ENCODE data around the gene TAS1R3.

TAS1R3 gene

DNA sequence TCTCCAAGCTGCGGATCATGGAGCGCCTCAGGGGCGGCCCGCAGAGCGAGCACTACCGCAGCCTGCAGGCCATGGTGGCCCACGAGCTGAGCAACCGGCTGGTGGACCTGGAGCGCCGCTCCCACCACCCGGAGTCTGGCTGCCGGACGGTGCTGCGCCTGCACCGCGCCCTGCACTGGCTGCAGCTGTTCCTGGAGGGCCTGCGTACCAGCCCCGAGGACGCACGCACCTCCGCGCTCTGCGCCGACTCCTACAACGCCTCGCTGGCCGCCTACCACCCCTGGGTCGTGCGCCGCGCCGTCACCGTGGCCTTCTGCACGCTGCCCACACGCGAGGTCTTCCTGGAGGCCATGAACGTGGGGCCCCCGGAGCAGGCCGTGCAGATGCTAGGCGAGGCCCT is 3.8 kb upstream of the TAS1R3 start:
- TF ChIP-seq, protein P1, sequence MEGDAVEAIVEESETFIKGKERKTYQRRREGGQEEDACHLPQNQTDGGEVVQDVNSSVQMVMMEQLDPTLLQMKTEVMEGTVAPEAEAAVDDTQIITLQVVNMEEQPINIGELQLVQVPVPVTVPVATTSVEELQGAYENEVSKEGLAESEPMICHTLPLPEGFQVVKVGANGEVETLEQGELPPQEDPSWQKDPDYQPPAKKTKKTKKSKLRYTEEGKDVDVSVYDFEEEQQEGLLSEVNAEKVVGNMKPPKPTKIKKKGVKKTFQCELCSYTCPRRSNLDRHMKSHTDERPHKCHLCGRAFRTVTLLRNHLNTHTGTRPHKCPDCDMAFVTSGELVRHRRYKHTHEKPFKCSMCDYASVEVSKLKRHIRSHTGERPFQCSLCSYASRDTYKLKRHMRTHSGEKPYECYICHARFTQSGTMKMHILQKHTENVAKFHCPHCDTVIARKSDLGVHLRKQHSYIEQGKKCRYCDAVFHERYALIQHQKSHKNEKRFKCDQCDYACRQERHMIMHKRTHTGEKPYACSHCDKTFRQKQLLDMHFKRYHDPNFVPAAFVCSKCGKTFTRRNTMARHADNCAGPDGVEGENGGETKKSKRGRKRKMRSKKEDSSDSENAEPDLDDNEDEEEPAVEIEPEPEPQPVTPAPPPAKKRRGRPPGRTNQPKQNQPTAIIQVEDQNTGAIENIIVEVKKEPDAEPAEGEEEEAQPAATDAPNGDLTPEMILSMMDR (IDR thresholded peaks at IDR 0.05; ENCODE audit: low read depth, low read length, missing control alignments): no peak
- no peak overlapping the region for H3K4me3 ChIP-seq (ENCODE audit: low read depth, low read length)
- no peak for DNase-seq (ENCODE audit: low read depth)

- TF ChIP-seq, protein P1 (IDR thresholded peaks at IDR 0.05; ENCODE audit: low read depth, low read length, missing control alignments): no peak
- DNase-seq (ENCODE audit: low read depth): no peak
- no peak overlapping the region for H3K4me3 ChIP-seq (ENCODE audit: low read depth, low read length)
Measured at GRCh38 chr1:1328254-1328653, 2.8 kb upstream of the TAS1R3 start.

GRCh38 chr1:1329304-1330210 is 1.5 kb upstream of the TAS1R3 start:
- no peak overlapping the region for H3K4me3 ChIP-seq (ENCODE audit: low read depth, low read length)
- TF ChIP-seq, protein P1 (IDR thresholded peaks at IDR 0.05; ENCODE audit: low read depth, low read length, missing control alignments): no peak
- no peak for DNase-seq (ENCODE audit: low read depth)

DNA sequence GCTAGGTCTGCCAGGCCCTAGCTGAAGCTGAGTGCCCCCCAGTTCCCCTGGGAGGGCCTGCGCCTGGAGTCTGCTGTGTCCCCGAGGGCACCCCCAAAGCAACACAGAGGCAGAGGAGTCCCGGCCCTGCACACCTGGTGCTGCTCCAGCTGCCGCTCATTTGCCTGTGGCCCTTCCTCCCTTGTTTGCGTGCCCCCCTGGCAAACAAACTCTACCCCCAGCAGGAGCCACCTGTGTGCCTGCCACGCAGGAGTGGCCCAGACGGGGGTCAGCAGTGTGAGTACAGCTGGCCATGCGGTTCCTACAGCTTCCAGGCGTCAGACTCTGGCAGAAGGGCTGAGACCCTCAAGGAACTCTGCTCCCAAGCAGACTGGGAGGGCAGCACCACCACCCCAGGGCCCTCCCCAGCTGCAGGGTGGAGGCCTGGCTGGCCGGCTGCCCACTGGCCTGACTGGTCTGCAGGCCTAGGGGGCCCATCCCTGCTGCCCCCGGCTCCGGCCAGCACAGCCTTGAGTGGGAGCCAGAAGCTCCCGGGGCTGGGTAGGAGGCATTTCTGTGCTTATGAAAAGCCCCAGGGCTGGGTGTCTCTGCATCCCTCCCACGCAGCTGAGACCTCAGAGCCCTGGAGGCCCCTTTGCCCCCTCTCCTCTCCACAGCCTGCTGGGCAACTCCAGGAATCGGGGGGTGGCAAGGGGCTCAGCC is 563 bp upstream of the TAS1R3 start:
- DNase-seq (ENCODE audit: low read depth): no peak
- H3K4me3 ChIP-seq (ENCODE audit: low read depth, low read length): no peak overlapping the region
- TF ChIP-seq, protein P1 (IDR thresholded peaks at IDR 0.05; ENCODE audit: low read depth, low read length, missing control alignments): no peak

DNA sequence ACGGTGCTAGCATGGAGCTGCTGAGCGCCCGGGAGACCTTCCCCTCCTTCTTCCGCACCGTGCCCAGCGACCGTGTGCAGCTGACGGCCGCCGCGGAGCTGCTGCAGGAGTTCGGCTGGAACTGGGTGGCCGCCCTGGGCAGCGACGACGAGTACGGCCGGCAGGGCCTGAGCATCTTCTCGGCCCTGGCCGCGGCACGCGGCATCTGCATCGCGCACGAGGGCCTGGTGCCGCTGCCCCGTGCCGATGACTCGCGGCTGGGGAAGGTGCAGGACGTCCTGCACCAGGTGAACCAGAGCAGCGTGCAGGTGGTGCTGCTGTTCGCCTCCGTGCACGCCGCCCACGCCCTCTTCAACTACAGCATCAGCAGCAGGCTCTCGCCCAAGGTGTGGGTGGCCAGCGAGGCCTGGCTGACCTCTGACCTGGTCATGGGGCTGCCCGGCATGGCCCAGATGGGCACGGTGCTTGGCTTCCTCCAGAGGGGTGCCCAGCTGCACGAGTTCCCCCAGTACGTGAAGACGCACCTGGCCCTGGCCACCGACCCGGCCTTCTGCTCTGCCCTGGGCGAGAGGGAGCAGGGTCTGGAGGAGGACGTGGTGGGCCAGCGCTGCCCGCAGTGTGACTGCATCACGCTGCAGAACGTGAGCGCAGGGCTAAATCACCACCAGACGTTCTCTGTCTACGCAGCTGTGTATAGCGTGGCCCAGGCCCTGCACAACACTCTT is 1.1 kb downstream of the TAS1R3 start:
- H3K4me3 ChIP-seq (ENCODE audit: low read depth, low read length): no peak overlapping the region
- no peak for DNase-seq (ENCODE audit: low read depth)
- TF ChIP-seq, protein P1 (IDR thresholded peaks at IDR 0.05; ENCODE audit: low read depth, low read length, missing control alignments): no peak

GRCh38 chr1:1332774-1333480 is 1.8 kb downstream of the TAS1R3 start:
- no peak for DNase-seq (ENCODE audit: low read depth)
- H3K4me3 ChIP-seq (ENCODE audit: low read depth, low read length): no peak overlapping the region
- TF ChIP-seq, protein P1 (IDR thresholded peaks at IDR 0.05; ENCODE audit: low read depth, low read length, missing control alignments): no peak
